ENCODE measurements around the gene TRAM2. TPM values are rescaled to one million over a fixed set of nuclear protein-coding genes. Genes with fewer than 3 reads are reported as not detected.

TRAM2 gene
- total and polyA plus RNA-seq, 2 of the 13 experiments (the other 11 are each of a cell fraction or from before 2014, with no cell fraction given) = 49.1 to 72.5 TPM

GRCh38 chr6:52533491-52533890 is 43.4 kb downstream of the TRAM2 start:
- POLR2A ChIA-PET = no interaction called here
- Histone ChIP-seq H3K36me3 (replicated peaks in 1 of 2; ENCODE audit: control insufficient read depth in 1 of 2, insufficient read depth in 2 of 2, low read length in 2 of 2) (peaks cover 35 to 83% of the 10 kb centered on the region in 2 experiments), H3K79me2 (ENCODE audit: insufficient read depth, low read length) (peaks cover 45% of the 10 kb centered on the region), H3K27me3 (ENCODE audit: control insufficient read depth in 1 of 2, insufficient read depth in 2 of 2, low read length in 2 of 2) (no peaks in the 10 kb centered on the region), H3K4me1 (ENCODE audit: insufficient read depth, low read length) (peaks cover 23% of the 10 kb centered on the region), H3K27ac (ENCODE audit: extremely low read length, insufficient read depth, low read length) (no peak overlapping the region), H3K9me3 (ENCODE audit: low read length) (no peaks in the 10 kb centered on the region), H3K4me3 (replicated peaks in 1 of 3; ENCODE audit: insufficient read depth in 1 of 3, low read depth in 2 of 3, low read length in 3 of 3) (no peak overlapping the region), H4K20me1 (ENCODE audit: insufficient read depth, low read length) (no peaks in the 10 kb centered on the region), H3K4me2 (ENCODE audit: low read depth, low read length) (no peak overlapping the region), H2AFZ (ENCODE audit: low read length) (no peak overlapping the region), H3K9ac (ENCODE audit: insufficient read depth, low read depth, low read length) (no peak overlapping the region)
- FAIRE-seq = no peak
- in situ Hi-C loops (cut with HindIII; ENCODE audit: extremely low pct_ligation_motif_present, low pct_unique_long_range_greater_than_20kb) = no loop called here
- DNase-seq (ENCODE audit: low spot score) = no peak
- ATAC-seq = no peak
- 100% methylated on average over 2 of the region's 2 CpGs for WGBS (ENCODE audit: low lambda C conversion rate)
- BruUV-seq (replicated peaks) = no TSS peak
- intact Hi-C loops (cut with micrococcal nuclease; ENCODE audit: unreplicated experiment) = no loop called here
- CTCF ChIA-PET (ENCODE audit: low intra/inter-chr PET ratio, low total read pairs) = no interaction called here
- TF ChIP-seq SIX4 (CRISPR knock-in tag; IDR thresholded peaks at IDR 0.05) (no peak), SKI (IDR thresholded peaks at IDR 0.05; ENCODE audit: partially characterized antibody) (no peak), FOXA3 (CRISPR knock-in tag; IDR thresholded peaks at IDR 0.05) (no peak), ZNF567 (CRISPR knock-in tag; IDR thresholded peaks at IDR 0.05; ENCODE audit: borderline replicate concordance) (no peak), SATB2 (CRISPR knock-in tag; IDR thresholded peaks at IDR 0.05) (no peak), BCLAF1 (IDR thresholded peaks at IDR 0.05) (no peak), ZNF446 (CRISPR knock-in tag; IDR thresholded peaks at IDR 0.05) (no peak), SIX1 (CRISPR knock-in tag; IDR thresholded peaks at IDR 0.05; ENCODE audit: borderline replicate concordance) (no peak), ZNF710 (CRISPR knock-in tag; IDR thresholded peaks at IDR 0.05; ENCODE audit: borderline replicate concordance) (no peak), TERF1 (CRISPR knock-in tag; IDR thresholded peaks at IDR 0.05) (no peak), ZSCAN30 (CRISPR knock-in tag; IDR thresholded peaks at IDR 0.05) (no peak), ZNF652 (CRISPR knock-in tag; IDR thresholded peaks at IDR 0.05; ENCODE audit: borderline replicate concordance, low read depth) (no peak), CBFB (CRISPR knock-in tag; IDR thresholded peaks at IDR 0.05) (no peak), ISX (CRISPR knock-in tag; conservative IDR thresholded peaks at IDR 0.05) (no peak), ZBTB39 (CRISPR knock-in tag; IDR thresholded peaks at IDR 0.05) (no peak), ATF2 (CRISPR knock-in tag; IDR thresholded peaks at IDR 0.05) (no peak)

Data from HepG2 (cell line).